KMS-11 (cell line): ENCODE data around the gene SRGAP2C.
"Not testable (repeated sequence)": the region's sequence is repeated elsewhere in the genome, so short reads cannot be mapped to it uniquely, and the experiment has no call there.

ENCODE experiments used
- H2AFZ ChIP-seq: fragments of 200-600 bp; sonication (generic); 2 replicates; pipeline ENCODE4 v1.6.1; 2016; ENCODE audit warnings: antibody characterized with exemption, mixed run types, low read depth
- H3K27ac ChIP-seq: fragments of 200-600 bp; sonication (generic); 2 replicates; pipeline ENCODE4 v1.6.1; 2016; ENCODE audit warnings: mild to moderate bottlenecking, mixed run types
- H3K27me3 ChIP-seq: fragments of 200-600 bp; sonication (generic); 2 replicates; pipeline ENCODE4 v1.6.1; 2017; ENCODE audit warnings: mild to moderate bottlenecking, low read depth, mixed run types, moderate library complexity; ENCODE audit not compliant: insufficient read depth
- H3K36me3 ChIP-seq: fragments of 200-600 bp; sonication (generic); 2 replicates; pipeline ENCODE4 v1.6.1; 2017; ENCODE audit warnings: mild to moderate bottlenecking, mixed run types; ENCODE audit not compliant: insufficient read depth
- H3K4me1 ChIP-seq: fragments of 200-600 bp; sonication (generic); 2 replicates; pipeline ENCODE4 v1.6.1; 2016; ENCODE audit warnings: mild to moderate bottlenecking, low read depth, mixed run types; ENCODE audit not compliant: poor library complexity, severe bottlenecking
- H3K4me2 ChIP-seq: fragments of 200-600 bp; sonication (generic); 2 replicates; pipeline ENCODE4 v1.7.0; 2016; ENCODE audit warnings: mild to moderate bottlenecking, mixed run types
- H3K4me3 ChIP-seq: fragments of 200-600 bp; sonication (generic); IDR thresholded peaks from 2 replicates; pipeline ENCODE4 v1.6.1; 2017; ENCODE audit warnings: low read depth, low read length, mixed read lengths; ENCODE audit not compliant: insufficient read depth
- H3K79me2 ChIP-seq: fragments of 200-600 bp; sonication (generic); 2 replicates; pipeline ENCODE4 v1.6.1; 2016; ENCODE audit warnings: low read depth, mixed run types; ENCODE audit not compliant: insufficient read depth
- H3K9ac ChIP-seq: fragments of 200-600 bp; sonication (generic); 2 replicates; pipeline ENCODE4 v1.6.1; 2016; ENCODE audit warnings: mild to moderate bottlenecking, mixed run types
- H4K20me1 ChIP-seq: fragments of 200-600 bp; sonication (generic); 2 replicates; pipeline ENCODE4 v1.6.1; 2016; ENCODE audit warnings: mild to moderate bottlenecking, mixed run types; ENCODE audit not compliant: insufficient read depth

The SRGAP2C gene

GRCh38 chr1:121278777-121279547 lies 94.2 kb downstream of the SRGAP2C start:
- H4K20me1 ChIP-seq, H3K4me2 ChIP-seq, H3K79me2 ChIP-seq, H3K27ac ChIP-seq, H3K9ac ChIP-seq, H3K4me3 ChIP-seq, H3K27me3 ChIP-seq, H3K4me1 ChIP-seq, H2AFZ ChIP-seq, H3K36me3 ChIP-seq: not testable (repeated sequence)

GRCh38 chr1:121279548-121279898 lies 94.7 kb downstream of the SRGAP2C start:
- not testable (repeated sequence) for H3K4me1 ChIP-seq, H3K9ac ChIP-seq, H3K79me2 ChIP-seq, H3K27ac ChIP-seq, H3K4me2 ChIP-seq, H3K4me3 ChIP-seq, H4K20me1 ChIP-seq, H3K27me3 ChIP-seq, H2AFZ ChIP-seq, H3K36me3 ChIP-seq

GRCh38 chr1:121280699-121281317 lies 96.0 kb downstream of the SRGAP2C start:
- not testable (repeated sequence) for H2AFZ ChIP-seq, H3K79me2 ChIP-seq, H3K36me3 ChIP-seq, H3K27ac ChIP-seq, H3K4me1 ChIP-seq, H4K20me1 ChIP-seq, H3K27me3 ChIP-seq, H3K4me2 ChIP-seq, H3K4me3 ChIP-seq, H3K9ac ChIP-seq

- not testable (repeated sequence) for H3K4me3 ChIP-seq, H3K4me2 ChIP-seq, H2AFZ ChIP-seq, H3K9ac ChIP-seq, H3K4me1 ChIP-seq, H3K36me3 ChIP-seq, H3K79me2 ChIP-seq, H3K27me3 ChIP-seq, H3K27ac ChIP-seq, H4K20me1 ChIP-seq
Observed at GRCh38 chr1:121281480-121281879, 96.7 kb downstream of the SRGAP2C start.

GRCh38 chr1:121283587-121284180 lies 98.9 kb downstream of the SRGAP2C start:
- H3K4me3 ChIP-seq, H3K4me2 ChIP-seq, H2AFZ ChIP-seq, H3K9ac ChIP-seq, H3K36me3 ChIP-seq, H3K27me3 ChIP-seq, H3K79me2 ChIP-seq, H3K4me1 ChIP-seq, H4K20me1 ChIP-seq, H3K27ac ChIP-seq: not testable (repeated sequence)

- H3K27me3 ChIP-seq, H3K9ac ChIP-seq, H3K4me1 ChIP-seq, H2AFZ ChIP-seq, H3K79me2 ChIP-seq, H3K36me3 ChIP-seq, H4K20me1 ChIP-seq, H3K27ac ChIP-seq, H3K4me3 ChIP-seq, H3K4me2 ChIP-seq: not testable (repeated sequence)
Observed at GRCh38 chr1:121292590-121292989, 107.8 kb downstream of the SRGAP2C start.

GRCh38 chr1:121293263-121294204 lies 108.8 kb downstream of the SRGAP2C start:
- H3K4me2 ChIP-seq, H3K27me3 ChIP-seq, H2AFZ ChIP-seq, H3K27ac ChIP-seq, H3K79me2 ChIP-seq, H3K4me1 ChIP-seq, H4K20me1 ChIP-seq, H3K9ac ChIP-seq, H3K4me3 ChIP-seq, H3K36me3 ChIP-seq: not testable (repeated sequence)

GRCh38 chr1:121294205-121294570 lies 109.4 kb downstream of the SRGAP2C start:
- H3K4me2 ChIP-seq, H3K79me2 ChIP-seq, H3K9ac ChIP-seq, H2AFZ ChIP-seq, H3K27ac ChIP-seq, H3K36me3 ChIP-seq, H3K4me1 ChIP-seq, H3K27me3 ChIP-seq, H3K4me3 ChIP-seq, H4K20me1 ChIP-seq: not testable (repeated sequence)

GRCh38 chr1:121296563-121296962 lies 111.8 kb downstream of the SRGAP2C start:
- H3K27ac ChIP-seq, H3K4me3 ChIP-seq, H3K4me1 ChIP-seq, H3K36me3 ChIP-seq, H3K79me2 ChIP-seq, H3K27me3 ChIP-seq, H3K9ac ChIP-seq, H2AFZ ChIP-seq, H3K4me2 ChIP-seq, H4K20me1 ChIP-seq: not testable (repeated sequence)

- not testable (repeated sequence) for H3K27me3 ChIP-seq, H2AFZ ChIP-seq, H3K9ac ChIP-seq, H3K4me3 ChIP-seq, H3K4me1 ChIP-seq, H3K4me2 ChIP-seq, H4K20me1 ChIP-seq, H3K27ac ChIP-seq, H3K36me3 ChIP-seq, H3K79me2 ChIP-seq
Observed at GRCh38 chr1:121298529-121298928, 113.8 kb downstream of the SRGAP2C start.
